SK-N-SH (cell line): Measurements from ENCODE around the gene NXPH4.

Experiments used
- EZH2phosphoT487 ChIP-seq: fragments of 200-600 bp; sonication (generic); IDR thresholded peaks from 2 replicates; pipeline ENCODE4 v1.6.1; 2017; ENCODE audit warnings: low read depth, mixed run types, mild to moderate bottlenecking, antibody characterized with exemption, moderate library complexity, borderline replicate concordance
- GATA2 ChIP-seq: sonication (generic); formaldehyde crosslinking; IDR thresholded peaks from 2 replicates; pipeline ENCODE4 v1.5.0; 2020; ENCODE audit warnings: mild to moderate bottlenecking, missing genetic modification reagents
- POLR2AphosphoS5 ChIP-seq: IDR thresholded peaks from 2 replicates; pipeline ENCODE4 v1.6.1; 2012; ENCODE audit warnings: low read depth, low read length
- RFX5 ChIP-seq: IDR thresholded peaks from 2 replicates; pipeline ENCODE4 v1.6.1; 2012; ENCODE audit warnings: mild to moderate bottlenecking, improper control_type of control experiment, low read length
- SMC3 ChIP-seq: IDR thresholded peaks from 2 replicates; pipeline ENCODE4 v1.6.1; 2012; ENCODE audit warnings: low read depth, low read length, improper control_type of control experiment
- TEAD4 ChIP-seq: IDR thresholded peaks from 2 replicates; pipeline ENCODE4 v1.4.0; 2012; ENCODE audit warnings: mild to moderate bottlenecking, borderline replicate concordance; ENCODE audit not compliant: insufficient read depth
- TF ChIP-seq, protein P1 (sequence below): fragments of 200-600 bp; sonication (generic); IDR thresholded peaks from 2 replicates; pipeline ENCODE4 v1.6.1; 2017; ENCODE audit warnings: antibody characterized with exemption, mild to moderate bottlenecking, moderate library complexity
- TF ChIP-seq, protein P2 (sequence below): IDR thresholded peaks from 2 replicates; pipeline ENCODE4 v1.4.0; 2012; ENCODE audit warnings: low read depth
- TF ChIP-seq, protein P3 (sequence below): IDR thresholded peaks from 2 replicates; pipeline ENCODE4 v1.6.1; 2012; ENCODE audit warnings: mild to moderate bottlenecking, low read depth, low read length, moderate library complexity

DNA sequence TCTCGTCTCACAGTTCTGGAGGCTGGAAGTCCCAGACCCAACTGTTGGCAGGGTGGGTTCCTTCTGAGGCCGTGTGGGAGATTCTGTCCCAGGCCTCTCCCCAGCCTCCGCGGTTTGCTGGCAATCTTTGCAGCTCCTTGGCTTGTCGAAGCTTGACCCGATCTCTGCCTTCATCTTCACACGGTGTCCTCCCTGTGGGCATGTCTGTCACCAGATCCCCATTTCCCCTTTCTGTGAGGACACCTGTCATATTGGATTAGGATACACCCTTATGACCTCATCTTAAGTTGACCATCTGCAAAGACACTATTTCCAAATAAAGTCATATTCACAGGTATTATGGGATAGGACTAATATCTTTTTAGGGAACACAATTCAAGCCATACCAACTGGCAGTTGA lies 46.6 kb upstream of the NXPH4 start:
- TF ChIP-seq, protein P1, sequence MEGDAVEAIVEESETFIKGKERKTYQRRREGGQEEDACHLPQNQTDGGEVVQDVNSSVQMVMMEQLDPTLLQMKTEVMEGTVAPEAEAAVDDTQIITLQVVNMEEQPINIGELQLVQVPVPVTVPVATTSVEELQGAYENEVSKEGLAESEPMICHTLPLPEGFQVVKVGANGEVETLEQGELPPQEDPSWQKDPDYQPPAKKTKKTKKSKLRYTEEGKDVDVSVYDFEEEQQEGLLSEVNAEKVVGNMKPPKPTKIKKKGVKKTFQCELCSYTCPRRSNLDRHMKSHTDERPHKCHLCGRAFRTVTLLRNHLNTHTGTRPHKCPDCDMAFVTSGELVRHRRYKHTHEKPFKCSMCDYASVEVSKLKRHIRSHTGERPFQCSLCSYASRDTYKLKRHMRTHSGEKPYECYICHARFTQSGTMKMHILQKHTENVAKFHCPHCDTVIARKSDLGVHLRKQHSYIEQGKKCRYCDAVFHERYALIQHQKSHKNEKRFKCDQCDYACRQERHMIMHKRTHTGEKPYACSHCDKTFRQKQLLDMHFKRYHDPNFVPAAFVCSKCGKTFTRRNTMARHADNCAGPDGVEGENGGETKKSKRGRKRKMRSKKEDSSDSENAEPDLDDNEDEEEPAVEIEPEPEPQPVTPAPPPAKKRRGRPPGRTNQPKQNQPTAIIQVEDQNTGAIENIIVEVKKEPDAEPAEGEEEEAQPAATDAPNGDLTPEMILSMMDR: no peak
- TF ChIP-seq EZH2phosphoT487 (no peak), POLR2AphosphoS5 (no peak), SMC3 (no peak), TEAD4 (no peak), RFX5 (no peak), GATA2 (CRISPR knock-in tag) (no peak)
- TF ChIP-seq, protein P2, sequence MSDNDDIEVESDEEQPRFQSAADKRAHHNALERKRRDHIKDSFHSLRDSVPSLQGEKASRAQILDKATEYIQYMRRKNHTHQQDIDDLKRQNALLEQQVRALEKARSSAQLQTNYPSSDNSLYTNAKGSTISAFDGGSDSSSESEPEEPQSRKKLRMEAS: no peak
- TF ChIP-seq, protein P3, sequence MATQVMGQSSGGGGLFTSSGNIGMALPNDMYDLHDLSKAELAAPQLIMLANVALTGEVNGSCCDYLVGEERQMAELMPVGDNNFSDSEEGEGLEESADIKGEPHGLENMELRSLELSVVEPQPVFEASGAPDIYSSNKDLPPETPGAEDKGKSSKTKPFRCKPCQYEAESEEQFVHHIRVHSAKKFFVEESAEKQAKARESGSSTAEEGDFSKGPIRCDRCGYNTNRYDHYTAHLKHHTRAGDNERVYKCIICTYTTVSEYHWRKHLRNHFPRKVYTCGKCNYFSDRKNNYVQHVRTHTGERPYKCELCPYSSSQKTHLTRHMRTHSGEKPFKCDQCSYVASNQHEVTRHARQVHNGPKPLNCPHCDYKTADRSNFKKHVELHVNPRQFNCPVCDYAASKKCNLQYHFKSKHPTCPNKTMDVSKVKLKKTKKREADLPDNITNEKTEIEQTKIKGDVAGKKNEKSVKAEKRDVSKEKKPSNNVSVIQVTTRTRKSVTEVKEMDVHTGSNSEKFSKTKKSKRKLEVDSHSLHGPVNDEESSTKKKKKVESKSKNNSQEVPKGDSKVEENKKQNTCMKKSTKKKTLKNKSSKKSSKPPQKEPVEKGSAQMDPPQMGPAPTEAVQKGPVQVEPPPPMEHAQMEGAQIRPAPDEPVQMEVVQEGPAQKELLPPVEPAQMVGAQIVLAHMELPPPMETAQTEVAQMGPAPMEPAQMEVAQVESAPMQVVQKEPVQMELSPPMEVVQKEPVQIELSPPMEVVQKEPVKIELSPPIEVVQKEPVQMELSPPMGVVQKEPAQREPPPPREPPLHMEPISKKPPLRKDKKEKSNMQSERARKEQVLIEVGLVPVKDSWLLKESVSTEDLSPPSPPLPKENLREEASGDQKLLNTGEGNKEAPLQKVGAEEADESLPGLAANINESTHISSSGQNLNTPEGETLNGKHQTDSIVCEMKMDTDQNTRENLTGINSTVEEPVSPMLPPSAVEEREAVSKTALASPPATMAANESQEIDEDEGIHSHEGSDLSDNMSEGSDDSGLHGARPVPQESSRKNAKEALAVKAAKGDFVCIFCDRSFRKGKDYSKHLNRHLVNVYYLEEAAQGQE: no peak
